GM18519 (cell line): Measurements from ENCODE around the gene TJP3.
"Not testable (repeated sequence)": the region's sequence is repeated elsewhere in the genome, so short reads cannot be mapped to it uniquely, and the experiment has no call there.

Source experiments
- ATAC-seq: cut with Tn5 transposase; IDR thresholded peaks from one replicate; pipeline ENCODE4 v1.9.1; 2021; ENCODE audit warnings: mild to moderate bottlenecking, moderate library complexity; ENCODE audit not compliant: unreplicated experiment, low FRiP score

The TJP3 gene

GRCh38 chr19:3765757-3766156 is 57.6 kb downstream of the TJP3 start:
- not testable (repeated sequence) for ATAC-seq

- no peak for ATAC-seq
Measured at GRCh38 chr19:3766520-3766919, 58.3 kb downstream of the TJP3 start.

GRCh38 chr19:3767050-3767449 is 58.9 kb downstream of the TJP3 start:
- ATAC-seq, result no peak

DNA sequence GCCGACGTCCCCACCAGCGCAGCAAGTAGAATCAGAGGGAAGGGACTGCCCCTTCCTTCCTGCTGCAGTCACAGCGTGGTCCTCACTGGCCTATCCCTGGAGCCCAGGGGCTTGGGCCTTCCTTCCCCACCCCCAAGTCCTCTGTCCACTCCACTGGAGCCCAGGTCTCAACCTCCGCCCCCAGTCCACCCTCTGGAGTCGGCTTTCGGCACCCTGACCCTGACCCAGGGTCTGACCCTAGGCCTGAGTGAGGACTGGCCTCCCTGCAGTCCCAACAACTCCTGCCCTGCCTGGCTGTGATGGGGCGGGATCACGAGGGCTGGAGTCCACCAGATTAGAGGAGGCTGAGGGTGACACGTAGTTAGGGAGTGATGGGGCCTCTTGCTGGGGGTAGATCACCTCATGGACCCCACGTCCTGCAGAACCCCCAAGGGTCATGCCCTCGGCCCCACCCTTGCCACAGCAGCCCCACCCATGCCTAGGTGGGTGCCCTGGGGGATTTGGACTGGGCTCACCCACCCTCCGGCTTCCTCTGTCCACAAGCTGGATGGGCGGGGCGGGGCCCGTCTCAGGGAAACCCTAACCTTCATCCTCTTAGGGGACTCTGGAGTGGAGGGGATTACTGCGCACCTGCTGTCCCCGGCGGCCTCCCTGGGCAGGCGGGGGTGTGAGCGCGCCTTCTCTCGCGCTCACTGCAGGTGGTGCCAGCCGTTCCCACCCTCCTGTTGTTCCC is 60.0 kb downstream of the TJP3 start:
- no peak for ATAC-seq

GRCh38 chr19:3768748-3769099 is 60.5 kb downstream of the TJP3 start:
- no peak for ATAC-seq

- no peak for ATAC-seq
Measured at GRCh38 chr19:3769494-3769893, 61.3 kb downstream of the TJP3 start.

- ATAC-seq, result no peak
Measured at GRCh38 chr19:3770136-3770999, 62.2 kb downstream of the TJP3 start.

DNA sequence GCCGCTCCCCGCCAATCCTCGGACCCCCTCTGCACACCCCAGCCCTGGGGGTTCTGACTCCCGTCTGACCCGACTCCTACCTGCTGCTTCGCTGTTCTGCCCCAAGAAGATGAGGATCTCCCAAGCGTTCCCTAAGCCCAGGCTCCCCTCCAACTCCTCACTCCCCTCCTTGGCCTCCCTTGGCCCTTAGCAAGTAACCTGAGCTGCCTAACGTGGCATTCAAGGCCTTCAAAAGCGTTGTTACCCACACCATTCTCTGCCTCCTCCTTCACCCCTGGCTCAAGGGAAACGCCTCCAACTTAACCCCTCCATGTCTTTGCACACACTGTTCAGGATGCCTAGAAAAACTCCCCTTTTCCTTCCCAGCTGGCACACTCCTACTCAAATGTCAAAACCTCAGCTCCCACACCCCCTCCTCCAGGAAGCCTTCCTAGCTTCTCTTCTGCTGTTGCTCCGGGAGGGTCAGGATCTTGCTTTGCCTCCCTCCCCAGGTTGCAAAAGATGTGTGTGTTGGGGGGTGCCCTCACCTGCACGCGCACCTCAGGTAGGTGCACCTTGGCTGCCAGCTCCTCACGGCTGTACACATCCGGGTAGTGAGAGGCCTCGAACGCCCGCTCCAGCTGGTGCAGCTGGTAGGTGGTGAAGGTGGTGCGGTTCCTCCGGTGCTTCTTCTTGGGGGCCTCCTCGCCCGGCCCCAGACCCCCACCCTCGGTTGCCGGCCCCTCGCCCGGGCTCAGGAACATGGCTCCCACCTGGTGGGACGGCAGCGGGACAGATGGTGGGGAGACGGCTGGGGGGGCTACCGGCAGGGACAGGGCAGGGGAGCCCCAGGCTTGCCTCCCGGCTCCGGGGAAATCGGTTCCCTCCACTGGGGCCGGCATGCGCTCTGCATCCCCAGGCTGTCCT is 63.1 kb downstream of the TJP3 start:
- ATAC-seq, result no peak

GRCh38 chr19:3771906-3772455 is 63.8 kb downstream of the TJP3 start, which contains the start of gene RAX2:
RAX2 (minus strand) TSS chr19:3772228; CDS start chr19:3771742, 486 bp downstream.
- no peak for ATAC-seq

- no peak for ATAC-seq
Measured at GRCh38 chr19:3773814-3774515, 65.8 kb downstream of the TJP3 start.

GRCh38 chr19:3774621-3775373 is 66.6 kb downstream of the TJP3 start:
- no peak for ATAC-seq

DNA sequence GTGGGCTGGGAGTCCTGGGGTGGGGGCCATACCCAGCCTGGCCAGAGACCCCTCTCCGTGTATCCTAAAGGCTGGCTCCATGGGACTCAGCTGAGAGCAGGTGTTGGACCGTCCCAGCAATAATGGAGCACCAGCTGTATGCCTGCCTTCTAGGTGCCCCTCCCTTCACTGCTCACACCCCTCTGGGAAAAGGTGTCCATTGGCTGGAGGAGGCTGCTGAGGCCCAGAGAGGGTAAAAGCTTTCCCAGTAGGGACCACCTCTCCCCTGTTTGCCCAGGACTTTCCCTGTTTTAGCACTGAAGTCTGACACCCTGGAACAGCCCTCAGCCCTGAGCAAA is 67.2 kb downstream of the TJP3 start:
- no peak for ATAC-seq

DNA sequence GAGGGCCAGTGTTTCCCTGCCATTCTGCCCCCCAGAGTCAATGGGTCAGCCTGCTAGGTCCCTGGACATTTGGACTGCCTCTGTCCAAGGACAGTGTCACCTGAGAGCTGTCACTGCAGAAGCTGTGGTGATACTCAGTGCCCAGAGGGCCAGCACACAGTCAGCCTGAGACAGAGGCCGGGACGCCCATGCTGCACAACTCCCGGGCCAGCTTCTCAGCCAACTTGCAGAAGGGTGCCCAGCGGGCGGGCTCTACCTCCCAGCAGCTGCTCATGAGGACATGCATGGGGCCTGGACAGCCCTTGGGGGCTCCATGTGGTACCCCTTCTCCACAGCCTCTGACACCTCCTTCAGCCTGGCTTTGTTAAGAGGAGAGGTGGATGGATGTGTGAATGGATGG is 67.6 kb downstream of the TJP3 start:
- no peak for ATAC-seq

- no peak for ATAC-seq
Measured at GRCh38 chr19:3776479-3777040, 68.4 kb downstream of the TJP3 start.

DNA sequence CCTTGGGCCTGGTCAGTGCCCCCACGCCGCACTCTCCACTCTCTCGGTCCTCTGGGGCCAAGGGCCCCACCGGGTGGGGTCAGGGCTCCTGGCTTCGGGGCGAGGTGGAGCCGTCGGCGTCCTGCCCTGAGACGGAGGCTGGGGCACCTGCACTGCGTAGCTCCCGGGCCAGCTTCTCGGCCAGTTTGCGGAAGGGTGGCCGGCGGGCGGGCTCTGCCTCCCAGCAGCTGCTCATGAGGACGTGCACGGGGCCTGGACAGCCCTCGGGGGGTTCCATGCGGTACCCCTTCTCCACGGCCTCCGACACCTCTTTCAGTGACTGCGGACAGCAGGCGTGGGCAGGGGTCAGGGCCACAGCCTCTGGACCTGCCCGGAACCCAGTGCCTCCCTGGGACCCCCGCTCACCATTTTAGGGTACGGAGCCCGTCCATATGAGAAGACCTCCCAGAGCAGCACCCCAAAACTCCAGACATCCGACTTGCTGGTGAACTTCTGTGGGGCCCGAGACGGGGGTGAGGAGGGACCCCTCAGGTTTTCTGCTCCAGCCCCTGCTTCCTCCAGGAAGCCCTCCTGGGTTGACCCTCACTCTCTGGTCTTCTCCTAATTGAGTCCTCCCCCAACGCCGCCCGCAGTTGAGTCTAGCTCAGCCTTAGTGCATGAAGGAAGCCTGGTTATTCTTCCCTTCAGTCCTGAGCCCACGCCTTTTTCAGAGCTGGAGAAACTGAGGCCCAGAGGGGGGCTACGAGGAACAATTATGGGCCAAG is 70.1 kb downstream of the TJP3 start:
- no peak for ATAC-seq

DNA sequence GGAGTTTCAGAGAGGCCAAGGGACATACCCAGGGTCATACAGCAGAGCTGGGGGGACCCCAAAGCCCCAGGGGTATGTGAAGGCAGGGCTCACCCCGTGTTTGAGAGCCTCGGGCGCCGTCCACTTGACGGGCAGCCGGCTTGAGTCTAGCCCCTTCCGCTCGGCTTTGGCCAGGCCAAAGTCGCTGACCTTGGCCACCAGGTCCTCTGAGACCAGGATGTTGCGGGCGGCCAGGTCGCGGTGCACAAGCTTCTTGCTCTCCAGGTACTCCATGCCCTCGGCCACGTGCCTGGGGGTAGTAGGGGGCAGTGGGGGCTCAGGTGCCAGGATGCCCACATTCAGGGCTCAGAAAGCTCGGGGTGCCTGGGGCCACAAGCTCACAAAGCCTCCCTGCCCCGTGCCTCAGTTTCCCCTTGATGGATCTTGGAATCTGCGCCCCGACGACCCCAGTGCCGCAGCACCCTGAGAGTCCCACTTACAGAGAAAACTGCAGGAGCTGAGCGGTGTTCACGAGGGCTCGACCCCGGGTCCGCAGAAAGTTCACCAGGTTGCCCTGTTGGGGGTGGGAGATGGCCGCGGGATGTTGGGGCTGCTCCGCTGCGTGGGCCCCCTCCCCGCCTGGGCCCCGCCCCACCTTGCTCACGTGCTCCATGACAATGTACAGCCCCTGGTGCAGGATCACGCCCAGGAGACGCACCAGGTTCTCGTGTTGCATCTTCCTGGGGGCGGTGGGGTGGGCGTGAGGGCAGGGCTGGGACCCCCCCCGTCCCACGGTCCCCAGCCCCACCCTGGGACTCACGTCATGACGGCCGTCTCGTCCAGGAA is 70.9 kb downstream of the TJP3 start:
- ATAC-seq, result no peak

GRCh38 chr19:3780786-3781304 is 72.7 kb downstream of the TJP3 start:
- no peak for ATAC-seq
